Measurements from ENCODE around the gene TMA7. TPM values are rescaled to one million over a fixed set of nuclear protein-coding genes. Genes with fewer than 3 reads are reported as not detected.

Gene TMA7
- total and polyA plus RNA-seq, 2 of the 13 experiments (the other 11 are each of a cell fraction or from before 2014, with no cell fraction given), result 100 to 486 TPM

- no peak for TF ChIP-seq GABPA (IDR thresholded peaks at IDR 0.05; ENCODE audit: low read depth, low read length)
- TF ChIP-seq GABPA (CRISPR knock-in tag; IDR thresholded peaks at IDR 0.05; ENCODE audit: low read depth), result peak; percentile 44
- TF ChIP-seq SOX6 (IDR thresholded peaks at IDR 0.05), result no peak
- peak; percentile 59 for TF ChIP-seq SOX6 (CRISPR knock-in tag; IDR thresholded peaks at IDR 0.05)
- peak; percentile 63; the same call in 1 of the 2 replicates for TF ChIP-seq ZNF709 (CRISPR knock-in tag; IDR thresholded peaks at IDR 0.05)
- TF ChIP-seq ZBTB34 (CRISPR knock-in tag; IDR thresholded peaks at IDR 0.05), result 0 out of 2 replicates have a peak, but pooled peaks have one; percentile 18
- TF ChIP-seq ZNF792 (CRISPR knock-in tag; IDR thresholded peaks at IDR 0.05), result peak; percentile 80
- no peak for TF ChIP-seq KDM2A (CRISPR knock-in tag; IDR thresholded peaks at IDR 0.05; ENCODE audit: borderline replicate concordance, low read depth)
- TF ChIP-seq FOXO1 (CRISPR knock-in tag; IDR thresholded peaks at IDR 0.05), result peak; percentile 54
- peak; percentile 72 for TF ChIP-seq HDAC2 (CRISPR knock-in tag; IDR thresholded peaks at IDR 0.05)
- TF ChIP-seq ZNF614 (CRISPR knock-in tag; IDR thresholded peaks at IDR 0.05; ENCODE audit: borderline replicate concordance), result peak; percentile 85; the same call in 1 of the 2 replicates
- TF ChIP-seq ZNF777 (CRISPR knock-in tag; IDR thresholded peaks at IDR 0.05), result no peak
- 0 out of 2 replicates have a peak, but pooled peaks have one; percentile 33 for TF ChIP-seq ZBTB42 (CRISPR knock-in tag; IDR thresholded peaks at IDR 0.05)
- TF ChIP-seq ARID5B (CRISPR knock-in tag; IDR thresholded peaks at IDR 0.05), result peak; percentile 63
- no peak for TF ChIP-seq TCF12 (IDR thresholded peaks at IDR 0.05)
- TF ChIP-seq TCF12 (CRISPR knock-in tag; IDR thresholded peaks at IDR 0.05), result no peak
- peak; percentile 27; the same call in 1 of the 2 replicates for TF ChIP-seq ZBTB21 (CRISPR knock-in tag; IDR thresholded peaks at IDR 0.05)
- no peak for TF ChIP-seq ARID2 (CRISPR knock-in tag; IDR thresholded peaks at IDR 0.05; ENCODE audit: borderline replicate concordance)
- 0 out of 2 replicates have a peak, but pooled peaks have one; percentile 8 for TF ChIP-seq E2F5 (CRISPR knock-in tag; conservative IDR thresholded peaks at IDR 0.05)
- peak; percentile 90 for TF ChIP-seq ZGPAT (CRISPR knock-in tag; IDR thresholded peaks at IDR 0.05)
- peak; percentile 72 for TF ChIP-seq CBFB (CRISPR knock-in tag; IDR thresholded peaks at IDR 0.05)
- TF ChIP-seq ZNF784 (CRISPR knock-in tag; IDR thresholded peaks at IDR 0.05; ENCODE audit: borderline replicate concordance), result peak; percentile 88; the same call in 1 of the 2 replicates
- TF ChIP-seq HNF4A (CRISPR knock-in tag; IDR thresholded peaks at IDR 0.05), result peak; percentile 96
These were observed 33.0 kb downstream of the TMA7 start (continued) for GRCh38 chr3:48472923-48473616.
